Measurements from ENCODE around the gene SLC6A2.
"Not testable (repeated sequence)": the region's sequence is repeated elsewhere in the genome, so short reads cannot be mapped to it uniquely, and the experiment has no call there.

The SLC6A2 gene

GRCh38 chr16:55655897-55656681 is at the start of gene SLC6A2:
SLC6A2 (plus strand) TSS chr16:55655988; CDS start chr16:55656695, 707 bp downstream.
- DNase-seq (ENCODE audit: low read depth in 2 of 2): no peak

- DNase-seq (ENCODE audit: low read depth in 2 of 2): no peak
These were observed 42.0 kb upstream of the SLC6A2 start for GRCh38 chr16:55613613-55614335.

- no peak for DNase-seq (ENCODE audit: low read depth in 2 of 2)
These were observed 40.7 kb upstream of the SLC6A2 start for GRCh38 chr16:55615071-55615470.

GRCh38 chr16:55615670-55616069 is 40.1 kb upstream of the SLC6A2 start:
- not testable (repeated sequence) for DNase-seq (ENCODE audit: low read depth in 2 of 2)

- no peak for DNase-seq (ENCODE audit: low read depth in 2 of 2)
These were observed 34.0 kb upstream of the SLC6A2 start for GRCh38 chr16:55621771-55622170.

- no peak for DNase-seq (ENCODE audit: low read depth in 2 of 2)
These were observed 33.5 kb upstream of the SLC6A2 start for GRCh38 chr16:55622272-55622671.

GRCh38 chr16:55622930-55623561 is 32.7 kb upstream of the SLC6A2 start:
- no peak for DNase-seq (ENCODE audit: low read depth in 2 of 2)

GRCh38 chr16:55623640-55624039 is 32.1 kb upstream of the SLC6A2 start:
- DNase-seq (ENCODE audit: low read depth in 2 of 2): no peak

GRCh38 chr16:55624696-55625095 is 31.1 kb upstream of the SLC6A2 start:
- DNase-seq (ENCODE audit: low read depth in 2 of 2): no peak

GRCh38 chr16:55625843-55626242 is 29.9 kb upstream of the SLC6A2 start:
- DNase-seq (ENCODE audit: low read depth in 2 of 2): no peak

GRCh38 chr16:55628306-55628968 is 27.4 kb upstream of the SLC6A2 start:
- DNase-seq (ENCODE audit: low read depth in 2 of 2): no peak

- DNase-seq (ENCODE audit: low read depth in 2 of 2): no peak
These were observed 25.0 kb upstream of the SLC6A2 start for GRCh38 chr16:55630774-55631173.

GRCh38 chr16:55632259-55632658 is 23.5 kb upstream of the SLC6A2 start:
- no peak for DNase-seq (ENCODE audit: low read depth in 2 of 2)

GRCh38 chr16:55634193-55634592 is 21.6 kb upstream of the SLC6A2 start:
- no peak for DNase-seq (ENCODE audit: low read depth in 2 of 2)

GRCh38 chr16:55638256-55638655 is 17.5 kb upstream of the SLC6A2 start:
- DNase-seq (ENCODE audit: low read depth in 2 of 2): no peak

- no peak for DNase-seq (ENCODE audit: low read depth in 2 of 2)
These were observed 15.0 kb upstream of the SLC6A2 start for GRCh38 chr16:55640701-55641327.

- DNase-seq (ENCODE audit: low read depth in 2 of 2): no peak
These were observed 14.2 kb upstream of the SLC6A2 start for GRCh38 chr16:55641430-55642056.

- no peak for DNase-seq (ENCODE audit: low read depth in 2 of 2)
These were observed 13.2 kb upstream of the SLC6A2 start for GRCh38 chr16:55642611-55643010.

GRCh38 chr16:55643161-55643970 is 12.4 kb upstream of the SLC6A2 start:
- no peak for DNase-seq (ENCODE audit: low read depth in 2 of 2)

- DNase-seq (ENCODE audit: low read depth in 2 of 2): no peak
These were observed 9.8 kb upstream of the SLC6A2 start for GRCh38 chr16:55645986-55646385.
